ENCODE results near the gene CNST. TPM values are rescaled to one million over a fixed set of nuclear protein-coding genes. Genes with fewer than 3 reads are reported as not detected.
"Not testable (repeated sequence)": the region's sequence is repeated elsewhere in the genome, so short reads cannot be mapped to it uniquely, and the experiment has no call there.

Gene CNST
- total and polyA plus RNA-seq, 2 experiments from 2014 or later: 13.1 to 17.9 TPM

DNA sequence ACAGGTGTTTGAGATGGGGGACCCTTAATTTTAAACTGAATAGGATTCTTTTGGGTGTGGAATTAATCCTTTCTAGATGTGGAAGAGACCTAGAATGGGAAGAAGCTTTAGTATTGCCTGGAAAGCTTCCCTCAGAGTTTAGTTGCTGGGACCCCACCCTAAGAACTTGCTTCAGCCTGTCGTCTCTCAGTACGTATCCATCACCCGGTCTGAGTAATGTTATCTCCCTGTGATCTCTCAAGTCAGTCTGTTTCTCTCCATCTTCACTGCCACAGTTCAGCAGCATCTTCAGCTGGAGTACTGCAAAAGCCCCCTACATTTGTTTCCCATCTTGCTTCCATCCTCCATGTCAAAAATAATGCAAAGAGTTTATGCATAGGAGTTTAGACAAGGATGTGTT lies 28.9 kb downstream of the CNST start:
- no peak overlapping the region for H3K27ac ChIP-seq
- TF ChIP-seq, protein P1, sequence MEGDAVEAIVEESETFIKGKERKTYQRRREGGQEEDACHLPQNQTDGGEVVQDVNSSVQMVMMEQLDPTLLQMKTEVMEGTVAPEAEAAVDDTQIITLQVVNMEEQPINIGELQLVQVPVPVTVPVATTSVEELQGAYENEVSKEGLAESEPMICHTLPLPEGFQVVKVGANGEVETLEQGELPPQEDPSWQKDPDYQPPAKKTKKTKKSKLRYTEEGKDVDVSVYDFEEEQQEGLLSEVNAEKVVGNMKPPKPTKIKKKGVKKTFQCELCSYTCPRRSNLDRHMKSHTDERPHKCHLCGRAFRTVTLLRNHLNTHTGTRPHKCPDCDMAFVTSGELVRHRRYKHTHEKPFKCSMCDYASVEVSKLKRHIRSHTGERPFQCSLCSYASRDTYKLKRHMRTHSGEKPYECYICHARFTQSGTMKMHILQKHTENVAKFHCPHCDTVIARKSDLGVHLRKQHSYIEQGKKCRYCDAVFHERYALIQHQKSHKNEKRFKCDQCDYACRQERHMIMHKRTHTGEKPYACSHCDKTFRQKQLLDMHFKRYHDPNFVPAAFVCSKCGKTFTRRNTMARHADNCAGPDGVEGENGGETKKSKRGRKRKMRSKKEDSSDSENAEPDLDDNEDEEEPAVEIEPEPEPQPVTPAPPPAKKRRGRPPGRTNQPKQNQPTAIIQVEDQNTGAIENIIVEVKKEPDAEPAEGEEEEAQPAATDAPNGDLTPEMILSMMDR (IDR thresholded peaks at IDR 0.05; ENCODE audit: low read depth, low read length): no peak
- no peaks in the 10 kb centered on the region for H3K4me1 ChIP-seq (ENCODE audit: low read depth)

DNA sequence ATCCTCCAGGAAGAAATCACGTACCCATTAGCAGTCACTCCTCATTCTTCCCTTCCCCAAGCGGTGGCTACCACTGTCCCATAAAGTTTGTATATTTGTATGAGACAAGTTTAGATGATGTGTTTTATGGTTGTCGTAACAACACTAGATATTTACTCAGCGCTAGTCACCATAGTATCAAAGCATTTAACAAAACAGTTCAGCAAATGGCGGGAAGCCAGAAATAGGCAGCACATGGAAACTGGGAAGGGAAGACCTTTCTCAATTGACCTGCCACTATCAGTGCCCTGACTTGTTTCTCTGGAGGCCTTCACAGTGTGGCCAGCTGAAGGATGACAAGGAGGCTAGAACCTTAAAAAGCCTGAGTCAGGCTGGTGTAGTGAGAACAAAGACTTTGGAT lies 31.1 kb downstream of the CNST start:
- H3K27me3 ChIP-seq: no peaks in the 10 kb centered on the region
- no peaks in the 10 kb centered on the region for H3K9me3 ChIP-seq (ENCODE audit: low read depth)
- DNase-seq (ENCODE audit: low read depth in 1 of 2, low spot score in 1 of 2): peak in 1 of 2 donors; percentile 94
- no peaks in the 10 kb centered on the region for H3K4me1 ChIP-seq (ENCODE audit: low read depth)
- no peaks in the 10 kb centered on the region for H3K36me3 ChIP-seq
- TF ChIP-seq, protein P1 (IDR thresholded peaks at IDR 0.05; ENCODE audit: low read depth, low read length): no peak
- H3K4me3 ChIP-seq: no peak overlapping the region
- H3K27ac ChIP-seq: no peak overlapping the region

More for the DNA sequence above, 28.9 kb downstream of the CNST start:
- H3K36me3 ChIP-seq: peaks cover 5% of the 10 kb centered on the region
- no peak for DNase-seq (ENCODE audit: low read depth in 1 of 2, low spot score in 1 of 2)
- H3K4me3 ChIP-seq: no peak overlapping the region
- H3K9me3 ChIP-seq (ENCODE audit: low read depth): no peaks in the 10 kb centered on the region
- H3K27me3 ChIP-seq: no peaks in the 10 kb centered on the region

DNA sequence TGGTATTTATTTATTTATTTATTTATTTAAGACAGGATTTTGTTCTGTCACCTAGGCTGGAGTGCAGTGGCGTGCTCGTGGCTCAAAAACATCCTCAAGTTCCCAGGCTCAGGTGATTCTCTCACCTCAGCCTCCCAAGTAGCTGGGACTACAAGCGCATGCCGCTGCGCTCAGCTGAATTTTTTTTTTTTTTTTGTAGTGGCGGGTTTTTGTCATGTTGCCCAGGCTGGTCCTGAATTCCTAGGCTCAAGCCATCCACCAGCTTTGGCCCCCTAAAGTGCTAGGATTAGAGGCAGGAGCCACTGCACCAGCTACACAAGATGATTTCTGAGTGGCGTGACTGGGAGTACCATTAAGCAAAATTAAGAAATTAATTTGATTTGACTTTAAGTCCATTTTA lies 31.7 kb downstream of the CNST start:
- Histone ChIP-seq H3K27ac (no peak overlapping the region), H3K4me3 (no peak overlapping the region)

DNA sequence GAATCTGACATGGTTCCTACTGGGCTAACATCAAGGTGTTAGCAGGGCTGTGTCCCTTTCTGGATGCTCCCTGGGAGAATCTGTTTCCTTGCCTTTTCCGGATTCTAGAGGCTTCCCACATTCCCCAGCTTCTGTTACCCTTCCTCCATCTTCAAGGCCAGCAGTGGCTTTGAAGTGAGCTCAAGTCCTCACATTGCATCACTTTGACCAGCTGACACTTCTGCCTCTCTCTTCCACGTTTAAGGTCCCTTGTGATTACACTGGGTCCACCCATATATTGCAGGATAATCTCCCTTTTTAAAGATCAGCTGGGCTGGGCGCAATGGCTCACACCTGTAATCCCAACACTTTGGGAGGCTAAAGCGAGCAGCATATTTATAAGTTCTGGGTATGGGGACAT lies 33.1 kb downstream of the CNST start:
- DNase-seq (ENCODE audit: low read depth in 1 of 2, low spot score in 1 of 2): no peak
- Histone ChIP-seq H3K4me1 (ENCODE audit: low read depth) (no peaks in the 10 kb centered on the region), H3K36me3 (no peaks in the 10 kb centered on the region), H3K9me3 (ENCODE audit: low read depth) (no peaks in the 10 kb centered on the region), H3K27ac (no peak overlapping the region), H3K4me3 (no peak overlapping the region), H3K27me3 (no peaks in the 10 kb centered on the region)
- TF ChIP-seq, protein P1 (IDR thresholded peaks at IDR 0.05; ENCODE audit: low read depth, low read length): no peak

More for the DNA sequence above, 31.7 kb downstream of the CNST start:
- Histone ChIP-seq H3K4me1 (ENCODE audit: low read depth) (no peaks in the 10 kb centered on the region), H3K27me3 (no peaks in the 10 kb centered on the region), H3K9me3 (ENCODE audit: low read depth) (no peaks in the 10 kb centered on the region), H3K36me3 (no peaks in the 10 kb centered on the region)
- TF ChIP-seq, protein P1 (IDR thresholded peaks at IDR 0.05; ENCODE audit: low read depth, low read length): no peak
- DNase-seq (ENCODE audit: low read depth in 1 of 2, low spot score in 1 of 2): no peak

DNA sequence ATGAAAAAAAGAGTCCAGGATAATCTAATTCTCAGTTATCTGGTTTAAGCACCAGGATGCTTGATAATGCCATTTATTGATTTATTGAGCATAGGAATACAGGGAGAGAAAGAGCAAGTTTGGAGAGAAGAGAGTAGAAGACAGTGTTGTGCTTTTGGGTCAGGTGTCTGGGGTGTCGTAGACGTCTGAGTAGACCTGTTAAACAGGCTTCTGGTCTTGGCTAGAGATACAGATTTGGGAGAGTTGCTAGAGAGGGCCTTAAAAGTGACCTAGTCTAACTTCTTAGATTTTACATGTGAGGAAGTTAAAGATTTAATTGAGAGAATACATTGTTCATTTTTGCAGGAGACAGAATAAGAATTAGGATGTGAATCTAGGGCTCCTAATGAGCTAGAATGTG lies 34.3 kb downstream of the CNST start:
- Histone ChIP-seq H3K4me1 (ENCODE audit: low read depth) (no peaks in the 10 kb centered on the region), H3K27me3 (no peaks in the 10 kb centered on the region), H3K9me3 (ENCODE audit: low read depth) (no peaks in the 10 kb centered on the region), H3K27ac (no peak overlapping the region), H3K36me3 (no peaks in the 10 kb centered on the region), H3K4me3 (no peak overlapping the region)
- DNase-seq (ENCODE audit: low read depth in 1 of 2, low spot score in 1 of 2): no peak
- TF ChIP-seq, protein P1 (IDR thresholded peaks at IDR 0.05; ENCODE audit: low read depth, low read length): no peak

DNA sequence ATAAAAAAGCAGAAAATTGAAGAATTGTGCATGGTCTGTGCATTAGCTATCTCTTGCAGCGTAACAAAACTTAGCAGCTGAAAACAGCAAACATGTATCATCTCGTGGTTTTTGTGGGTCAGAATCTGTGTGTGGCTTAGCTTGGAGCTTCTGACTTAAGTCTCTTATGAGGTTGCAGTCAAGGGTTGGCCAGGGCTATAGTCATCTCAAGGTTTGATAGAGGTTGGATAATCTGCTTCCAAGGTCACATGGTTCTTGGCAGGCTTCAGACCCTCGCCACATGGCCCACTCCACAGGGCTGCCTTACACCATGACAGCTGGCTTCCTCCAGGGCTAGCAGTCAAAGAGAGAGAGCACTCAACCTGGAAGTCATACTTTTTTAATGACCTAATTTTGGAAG lies 35.9 kb downstream of the CNST start:
- no peak overlapping the region for H3K27ac ChIP-seq
- TF ChIP-seq, protein P1 (IDR thresholded peaks at IDR 0.05; ENCODE audit: low read depth, low read length): no peak
- H3K27me3 ChIP-seq: no peaks in the 10 kb centered on the region
- no peaks in the 10 kb centered on the region for H3K9me3 ChIP-seq (ENCODE audit: low read depth)
- H3K36me3 ChIP-seq: no peaks in the 10 kb centered on the region
- no peak overlapping the region for H3K4me3 ChIP-seq
- DNase-seq (ENCODE audit: low read depth in 1 of 2, low spot score in 1 of 2): peak in 1 of 2 donors; percentile 58
- H3K4me1 ChIP-seq (ENCODE audit: low read depth): no peaks in the 10 kb centered on the region

DNA sequence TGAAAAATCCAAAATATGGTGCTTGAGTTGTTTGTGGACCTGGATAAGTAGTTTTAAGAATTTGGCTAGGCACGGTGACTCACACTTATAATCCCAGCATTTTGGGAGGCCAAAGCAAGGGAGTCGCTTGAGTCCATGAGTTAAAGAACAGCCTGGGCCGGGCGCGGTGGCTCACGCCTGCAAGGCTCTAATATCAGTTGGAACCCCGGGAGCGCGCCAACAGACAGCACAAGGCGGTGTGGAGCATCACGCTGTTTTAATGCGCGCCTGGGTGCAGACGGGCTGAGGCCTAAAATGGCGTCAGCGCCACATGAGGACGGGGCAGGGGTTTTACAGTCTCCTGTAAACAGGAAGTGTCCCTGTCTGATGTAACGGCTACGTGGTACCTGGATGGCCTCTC lies 39.0 kb downstream of the CNST start:
- H3K4me3 ChIP-seq: not testable (repeated sequence)

More for the DNA sequence above, 39.0 kb downstream of the CNST start:
- not testable (repeated sequence) for H3K27me3 ChIP-seq; DNase-seq (ENCODE audit: low read depth in 1 of 2, low spot score in 1 of 2); H3K4me1 ChIP-seq (ENCODE audit: low read depth); H3K36me3 ChIP-seq; H3K9me3 ChIP-seq (ENCODE audit: low read depth); H3K27ac ChIP-seq

All from cardiac muscle cell (in vitro differentiated cells and primary cell).